Heart left ventricle (tissue), 16 donors: ENCODE results near the gene LSP1. TPM values are rescaled to one million over a fixed set of nuclear protein-coding genes. Genes with fewer than 3 reads are reported as not detected.

Experiments used
- ATAC-seq, 4 donors: fragments of 200-7000 bp; cut with Tn5 transposase; one replicate each; pipeline ENCODE4 v1.9.1; 2020 to 2022; ENCODE audit warnings: moderate library complexity in 4 of 4, mild to moderate bottlenecking in 3 of 4, moderate number of reproducible peaks in 1 of 4
- DNase-seq, 5 donors: peaks; one replicate each; pipeline ENCODE4 v3.0.0-alpha.2; 2020
- H3K27ac ChIP-seq, 12 donors: fragments of 200-600 bp; sonication (generic) in 4 of 12; one replicate each; pipeline versions ENCODE4 v1.5.0 to v1.8.0; 2016 to 2022; ENCODE audit warnings: mild to moderate bottlenecking in 2 of 12
- H3K27me3 ChIP-seq, 9 donors: fragments of 200-600 bp; sonication (generic) in 2 of 9; one replicate each; pipeline versions ENCODE4 v1.5.1 to v1.8.0; 2016 to 2022; ENCODE audit warnings: mild to moderate bottlenecking in 3 of 9
- H3K36me3 ChIP-seq, 9 donors: fragments of 200-600 bp; sonication (generic) in 2 of 9; one replicate each; pipeline versions ENCODE4 v1.5.0 to v1.8.0; 2018 to 2022; ENCODE audit warnings: mild to moderate bottlenecking in 2 of 9
- H3K4me1 ChIP-seq, 12 donors: fragments of 200-600 bp; sonication (generic) in 4 of 12; one replicate each; pipeline versions ENCODE4 v1.5.0 to v1.8.0; 2016 to 2022; ENCODE audit warnings: mild to moderate bottlenecking in 3 of 12
- H3K4me3 ChIP-seq, 12 donors: fragments of 200-600 bp; sonication (generic) in 4 of 12; one replicate each; pipeline versions ENCODE4 v1.5.0 to v1.8.0; 2017 to 2022; ENCODE audit warnings: mild to moderate bottlenecking in 9 of 12, moderate library complexity in 4 of 12
- H3K9me3 ChIP-seq, 12 donors: fragments of 200-600 bp; sonication (generic) in 4 of 12; one replicate each; pipeline versions ENCODE4 v1.5.0 to v1.8.0; 2016 to 2022; ENCODE audit warnings: mild to moderate bottlenecking in 1 of 12
- POLR2A ChIP-seq, 2 donors: fragments of 450-650 bp; IDR thresholded peaks; one replicate each; pipeline ENCODE4 v1.6.1; 2017; ENCODE audit warnings: antibody characterized with exemption in 2 of 2, mild to moderate bottlenecking in 2 of 2, moderate library complexity in 2 of 2
- WGBS, 4 donors: extraction: QIAGEN DNeasy Blood & Tissue Kit in 2 of 4; methylation state at CpG; one replicate each; pipeline versions ENCODE4 v1.1.5 to v1.1.7; 2013 to 2018; 5-methylcytosine and 5-hydroxymethylcytosine counted together
- intact Hi-C, 10 donors: fragments of 100-400 bp; cut with DNase I; formaldehyde crosslinking; loops; one replicate each; pipeline versions ENCODE4 v1.11.1 to v1.14.2; 2022
- polyA plus RNA-seq, 2 donors: library from polyadenylated mRNA; stranded (reverse); fragments of 200-250 nt; gene quantifications; one replicate each; pipeline ENCODE4 v1.2.3, GENCODE V29; 2013
- total RNA-seq, 9 donors: library from RNA; depleted of rRNA in 2 of 9; stranded (reverse); fragments of >200 nt in 2 of 9; fragmentation: NEBNext Ultra II Directional in 3 of 9; extraction: Animal tissue kit (Norgen Biotek cat#: 25700) in 3 of 9; gene quantifications; one replicate each; pipeline versions ENCODE4 v1.1.0 to v1.2.4, GENCODE V29; 2016 to 2023
- TF ChIP-seq, protein P1 (sequence below), 12 donors: fragments of 200-600 bp; sonication (generic) in 4 of 12; IDR thresholded peaks; one replicate each; pipeline versions ENCODE4 v1.5.0 to v1.8.0; 2018 to 2022; ENCODE audit warnings: antibody characterized with exemption in 12 of 12, mild to moderate bottlenecking in 5 of 12
- donor health status: ischemic (EF 13 %, LVEDD 7.1; RV severe dilation, severe dysfunction).
- donor health status: healthy with polysubstance abuse.
- donor health status: DM: no; HTN: yes; CAD: no.
- donor health status: DM: no; HTN: no; CAD: no.
- donor health status: ischemic (EF 25% LVEDD 6.9; RV normal size, moderate dysfunction).
- donor health status: ischemic (EF 25% LVEDD 5.7; RV mildly dilated, moderate dysfunction).
- donor health status: healthy.
- donor health status: DM: yes; HTN: yes; CAD: no.
- donor health status: ischemic (EF 35%, LVEDD 5.7; RV mildly dilated, moderate dysfunction).
- donor health status: nonischemic (EF 11% LVEDD 7.7; RV severe dilation, severe dysfunction).
- donor health status: DM: yes; HTN: yes; CAD: no.
- donor health status: PGD.
- donor health status: ischemic (EF 29% LVEDD 5.4; RV normal size, mild dysfunction).
- donor health status: nonischemic (EF 23%, LVEDD 6.1; RV moderate dilation, normal function).

Gene LSP1
- total and polyA plus RNA-seq, 11 donors = 10.0 to 86.8 (median 16.4) TPM

DNA sequence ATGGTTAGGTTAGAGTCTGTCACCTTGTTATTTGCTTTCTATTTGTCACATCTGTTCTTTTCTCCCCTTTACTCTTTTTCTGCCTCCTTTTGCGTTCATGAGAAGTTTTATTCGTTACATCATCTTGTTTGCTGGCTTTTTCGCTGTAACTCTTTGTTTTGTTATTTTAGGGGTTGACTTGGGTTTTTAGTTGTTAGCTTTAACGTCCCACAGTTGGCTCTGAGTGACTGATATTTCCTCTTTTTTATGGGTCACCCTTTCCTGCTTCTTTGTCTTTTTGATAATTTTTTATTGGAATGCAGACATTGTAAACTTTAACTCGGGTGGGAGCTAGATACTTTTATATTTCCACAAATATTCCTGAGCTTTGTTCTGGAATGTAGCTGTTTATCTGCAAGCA lies 53.3 kb downstream of the LSP1 start:
- H3K36me3 ChIP-seq = no peaks in the 10 kb centered on the region
- DNase-seq (no peak), ATAC-seq (no peak)
- H3K4me3 ChIP-seq = no peak overlapping the region
- TF ChIP-seq, protein P1, sequence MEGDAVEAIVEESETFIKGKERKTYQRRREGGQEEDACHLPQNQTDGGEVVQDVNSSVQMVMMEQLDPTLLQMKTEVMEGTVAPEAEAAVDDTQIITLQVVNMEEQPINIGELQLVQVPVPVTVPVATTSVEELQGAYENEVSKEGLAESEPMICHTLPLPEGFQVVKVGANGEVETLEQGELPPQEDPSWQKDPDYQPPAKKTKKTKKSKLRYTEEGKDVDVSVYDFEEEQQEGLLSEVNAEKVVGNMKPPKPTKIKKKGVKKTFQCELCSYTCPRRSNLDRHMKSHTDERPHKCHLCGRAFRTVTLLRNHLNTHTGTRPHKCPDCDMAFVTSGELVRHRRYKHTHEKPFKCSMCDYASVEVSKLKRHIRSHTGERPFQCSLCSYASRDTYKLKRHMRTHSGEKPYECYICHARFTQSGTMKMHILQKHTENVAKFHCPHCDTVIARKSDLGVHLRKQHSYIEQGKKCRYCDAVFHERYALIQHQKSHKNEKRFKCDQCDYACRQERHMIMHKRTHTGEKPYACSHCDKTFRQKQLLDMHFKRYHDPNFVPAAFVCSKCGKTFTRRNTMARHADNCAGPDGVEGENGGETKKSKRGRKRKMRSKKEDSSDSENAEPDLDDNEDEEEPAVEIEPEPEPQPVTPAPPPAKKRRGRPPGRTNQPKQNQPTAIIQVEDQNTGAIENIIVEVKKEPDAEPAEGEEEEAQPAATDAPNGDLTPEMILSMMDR (IDR thresholded peaks at IDR 0.05) = no peak
- TF ChIP-seq POLR2A (IDR thresholded peaks at IDR 0.05) = no peak
- intact Hi-C loops = no loop called here
- peak overlapping the region; percentile 59 to 90 (median 84) for H3K27ac ChIP-seq
- no peaks in the 10 kb centered on the region for H3K9me3 ChIP-seq
- H3K27me3 ChIP-seq = no peaks in the 10 kb centered on the region
- peaks cover 8 to 47% (median 33%) of the 10 kb centered on the region in 12 donors for H3K4me1 ChIP-seq
- 30 to 44% (median 43%) methylated on average over 5 of the region's 5 CpGs for WGBS, 4 donors

DNA sequence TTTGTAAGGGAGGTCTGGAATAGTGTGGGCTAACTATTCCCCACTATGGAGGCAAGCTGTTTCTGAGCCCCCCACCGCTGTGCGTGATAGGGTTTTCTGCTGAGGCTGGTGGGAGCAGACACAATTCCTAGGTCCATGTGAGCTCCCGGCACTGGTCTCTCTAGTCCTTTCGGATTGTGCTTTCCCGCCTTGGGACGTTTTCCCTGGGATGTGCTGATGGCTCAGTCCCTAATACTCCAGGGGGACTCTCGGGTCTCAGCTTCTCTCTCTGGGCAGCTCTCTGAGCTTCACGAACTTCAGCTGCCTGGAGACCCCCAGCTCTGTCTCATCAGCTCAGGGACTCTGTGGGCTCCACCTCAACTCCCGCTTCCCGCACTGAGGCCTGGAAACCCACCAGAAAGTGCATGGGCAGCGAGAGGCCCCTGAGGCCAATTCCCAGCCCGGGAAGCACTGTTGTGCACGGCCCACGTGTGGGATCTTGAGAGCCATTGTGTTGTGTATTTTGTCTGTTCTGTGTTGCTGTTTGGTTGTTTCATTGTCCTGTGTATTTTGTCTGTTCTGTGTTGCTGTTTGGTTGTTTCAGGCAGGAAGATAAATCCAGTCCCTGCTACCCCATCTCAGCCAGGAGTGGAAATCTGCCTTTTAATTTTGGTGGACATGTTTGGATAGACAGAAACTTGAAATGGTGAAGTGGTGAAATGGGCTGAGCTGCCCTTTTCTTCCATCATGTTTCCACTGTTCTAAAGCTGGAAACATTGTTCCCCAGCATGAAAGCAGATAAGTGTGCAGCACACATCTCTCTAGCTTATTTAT lies 53.9 kb downstream of the LSP1 start:
- Histone ChIP-seq H3K36me3 (no peaks in the 10 kb centered on the region), H3K4me1 (peaks cover 8 to 52% (median 33%) of the 10 kb centered on the region in 12 donors), H3K27ac (peak overlapping the region; percentile 59 to 90 (median 84)), H3K4me3 (no peak overlapping the region), H3K9me3 (no peaks in the 10 kb centered on the region), H3K27me3 (no peaks in the 10 kb centered on the region)
- intact Hi-C loops = no loop called here
- WGBS, 4 donors = 53 to 64% (median 59%) methylated on average over 13 to 14 of the region's 14 CpGs
- no peak for TF ChIP-seq POLR2A (IDR thresholded peaks at IDR 0.05)
- TF ChIP-seq, protein P1 (IDR thresholded peaks at IDR 0.05) = no peak
- DNase-seq (peak in 2 of 5 donors; percentile 22 to 39), ATAC-seq (no peak)

DNA sequence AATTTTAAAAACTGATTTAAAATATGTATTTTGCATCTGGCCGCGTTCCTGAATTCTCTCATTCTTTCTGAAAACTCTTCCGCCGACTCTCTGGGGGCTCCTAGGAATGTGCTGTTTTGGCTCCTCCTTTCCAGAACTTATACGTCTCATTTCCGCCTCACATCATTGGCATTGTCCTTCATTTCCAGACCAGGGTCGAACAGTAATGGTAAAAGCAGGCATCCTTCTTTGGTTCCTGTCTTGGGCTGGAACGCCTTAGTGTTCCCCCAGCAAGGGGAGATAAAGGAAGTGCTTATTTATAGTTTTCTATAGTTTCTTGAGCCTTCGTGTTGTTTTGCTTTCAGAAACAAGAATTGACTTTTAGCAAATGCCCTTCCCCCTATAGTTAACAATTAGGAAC lies 55.7 kb downstream of the LSP1 start:
- H3K27me3 ChIP-seq = no peaks in the 10 kb centered on the region
- H3K9me3 ChIP-seq = no peaks in the 10 kb centered on the region
- no peaks in the 10 kb centered on the region for H3K36me3 ChIP-seq
- H3K4me1 ChIP-seq = peaks cover 8 to 57% (median 37%) of the 10 kb centered on the region in 12 donors
- peak in 3 of 5 donors; percentile 42 to 70 (median 52) for DNase-seq
- 26 to 41% (median 35%) methylated on average over 9 of the region's 9 CpGs for WGBS, 4 donors
- peak overlapping the region in 3 of 12 donors; percentile 12 to 16 (median 13) for H3K4me3 ChIP-seq
- intact Hi-C loops = no loop called here
- H3K27ac ChIP-seq = peak overlapping the region; percentile 71 to 90 (median 84)
- peak in 1 of 2 donors; percentile 16 for TF ChIP-seq POLR2A (IDR thresholded peaks at IDR 0.05)
- TF ChIP-seq, protein P1 (IDR thresholded peaks at IDR 0.05) = no peak
- peak; percentile 47 to 87 (median 75) for ATAC-seq

DNA sequence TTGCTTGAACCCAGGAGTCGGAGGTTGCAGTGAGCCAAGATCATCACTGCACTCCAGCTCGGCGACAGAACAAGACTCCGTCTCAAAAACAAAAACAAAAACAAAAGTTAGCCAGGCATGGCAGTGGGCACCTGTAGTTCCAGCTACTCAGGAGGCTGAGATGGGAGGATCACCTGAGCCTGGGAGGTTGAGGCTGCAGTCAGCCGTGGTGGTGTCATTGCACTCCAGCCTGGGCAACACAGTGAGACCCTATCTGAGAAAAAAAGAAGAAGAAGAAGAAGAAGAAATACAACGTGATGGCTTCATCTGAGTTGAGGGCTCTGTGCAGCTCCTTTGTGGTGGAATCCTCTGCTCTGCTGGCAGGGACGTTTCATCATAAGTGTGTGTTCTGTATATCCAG lies 56.6 kb downstream of the LSP1 start:
- WGBS, 4 donors = 89 to 93% (median 91%) methylated on average over 7 of the region's 7 CpGs
- peaks cover 8 to 57% (median 37%) of the 10 kb centered on the region in 12 donors for H3K4me1 ChIP-seq
- H3K27me3 ChIP-seq = no peaks in the 10 kb centered on the region
- H3K27ac ChIP-seq = peak overlapping the region; percentile 71 to 90 (median 82)
- no peaks in the 10 kb centered on the region for H3K9me3 ChIP-seq
- no peaks in the 10 kb centered on the region for H3K36me3 ChIP-seq
- TF ChIP-seq POLR2A (IDR thresholded peaks at IDR 0.05) = no peak
- TF ChIP-seq, protein P1 (IDR thresholded peaks at IDR 0.05) = no peak
- no peak for DNase-seq
- intact Hi-C loops = no loop called here
- no peak for ATAC-seq
- H3K4me3 ChIP-seq = no peak overlapping the region
